ENCODE measurements around the gene CDK17. TPM values are rescaled to one million over a fixed set of nuclear protein-coding genes. Genes with fewer than 3 reads are reported as not detected.
"Not testable (repeated sequence)": the region's sequence is repeated elsewhere in the genome, so short reads cannot be mapped to it uniquely, and the experiment has no call there.

Gene CDK17
- total and polyA plus RNA-seq, 8 donors = 4.3 to 15.1 (median 8.0) TPM

DNA sequence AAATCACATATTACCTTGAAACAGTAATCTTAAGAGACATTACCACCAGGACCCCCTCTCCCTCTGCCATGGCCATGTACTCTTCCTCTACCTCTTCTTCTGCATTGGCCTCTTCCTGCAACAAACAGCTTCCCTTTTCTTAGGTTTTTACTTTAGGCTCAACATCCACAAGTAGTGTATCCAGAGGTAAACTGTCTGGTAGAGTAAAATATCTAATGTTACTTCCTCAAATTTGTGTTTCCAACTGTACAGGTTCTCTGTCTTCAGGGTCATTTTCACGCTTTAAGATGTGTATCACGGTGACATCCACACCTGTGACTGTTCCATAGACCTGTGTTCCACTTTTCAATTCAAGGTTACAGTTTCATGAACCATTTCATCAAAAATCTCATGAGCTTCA lies 13.4 kb downstream of the CDK17 start:
- TF ChIP-seq, protein P1, sequence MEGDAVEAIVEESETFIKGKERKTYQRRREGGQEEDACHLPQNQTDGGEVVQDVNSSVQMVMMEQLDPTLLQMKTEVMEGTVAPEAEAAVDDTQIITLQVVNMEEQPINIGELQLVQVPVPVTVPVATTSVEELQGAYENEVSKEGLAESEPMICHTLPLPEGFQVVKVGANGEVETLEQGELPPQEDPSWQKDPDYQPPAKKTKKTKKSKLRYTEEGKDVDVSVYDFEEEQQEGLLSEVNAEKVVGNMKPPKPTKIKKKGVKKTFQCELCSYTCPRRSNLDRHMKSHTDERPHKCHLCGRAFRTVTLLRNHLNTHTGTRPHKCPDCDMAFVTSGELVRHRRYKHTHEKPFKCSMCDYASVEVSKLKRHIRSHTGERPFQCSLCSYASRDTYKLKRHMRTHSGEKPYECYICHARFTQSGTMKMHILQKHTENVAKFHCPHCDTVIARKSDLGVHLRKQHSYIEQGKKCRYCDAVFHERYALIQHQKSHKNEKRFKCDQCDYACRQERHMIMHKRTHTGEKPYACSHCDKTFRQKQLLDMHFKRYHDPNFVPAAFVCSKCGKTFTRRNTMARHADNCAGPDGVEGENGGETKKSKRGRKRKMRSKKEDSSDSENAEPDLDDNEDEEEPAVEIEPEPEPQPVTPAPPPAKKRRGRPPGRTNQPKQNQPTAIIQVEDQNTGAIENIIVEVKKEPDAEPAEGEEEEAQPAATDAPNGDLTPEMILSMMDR (IDR thresholded peaks at IDR 0.05) = no peak
- 33 to 42% methylated on average over 2 of the region's 2 CpGs for WGBS, 2 donors
- Histone ChIP-seq H3K4me3 (no peak overlapping the region), H3K36me3 (no peaks in the 10 kb centered on the region), H3K27ac (no peak overlapping the region), H3K27me3 (no peaks in the 10 kb centered on the region), H3K4me1 (peaks cover 0 to 8% (median 5%) of the 10 kb centered on the region in 3 donors), H3K9me3 (no peaks in the 10 kb centered on the region)
- DNase-seq (no peak), ATAC-seq (peak in 2 of 4 donors; percentile 14 to 39), FAIRE-seq (no peak)
- intact Hi-C loops (cut with DNase I) = no loop called here

DNA sequence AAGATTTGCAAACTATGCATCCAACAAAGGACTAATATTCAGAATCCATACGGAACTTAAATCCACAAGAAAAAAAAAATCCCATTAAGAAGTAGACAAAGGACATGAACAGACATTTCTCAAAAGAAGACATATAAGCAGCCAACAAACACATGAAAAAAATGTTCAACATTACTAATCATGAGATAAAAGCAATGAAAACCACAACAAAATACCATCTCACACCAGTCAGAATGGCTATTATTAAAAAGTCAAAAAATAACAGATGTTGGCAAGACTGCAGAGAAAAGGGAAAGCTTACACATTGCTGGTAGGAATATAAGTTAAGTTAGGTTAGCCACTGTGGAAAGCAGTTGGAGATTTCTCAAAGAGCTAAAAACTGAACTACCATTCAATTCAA lies 16.2 kb downstream of the CDK17 start:
- Histone ChIP-seq H3K27ac (no peak overlapping the region), H3K4me1 (peaks cover 0 to 8% (median 5%) of the 10 kb centered on the region in 3 donors), H3K27me3 (no peaks in the 10 kb centered on the region), H3K4me3 (no peak overlapping the region), H3K9me3 (no peaks in the 10 kb centered on the region), H3K36me3 (no peaks in the 10 kb centered on the region)
- DNase-seq = no peak
- WGBS, 2 donors = 96 to 97% methylated on average over 1 of the region's 1 CpG
- TF ChIP-seq, protein P1 (IDR thresholded peaks at IDR 0.05) = no peak
- FAIRE-seq = no peak
- no peak for ATAC-seq
- intact Hi-C loops (cut with DNase I) = no loop called here

DNA sequence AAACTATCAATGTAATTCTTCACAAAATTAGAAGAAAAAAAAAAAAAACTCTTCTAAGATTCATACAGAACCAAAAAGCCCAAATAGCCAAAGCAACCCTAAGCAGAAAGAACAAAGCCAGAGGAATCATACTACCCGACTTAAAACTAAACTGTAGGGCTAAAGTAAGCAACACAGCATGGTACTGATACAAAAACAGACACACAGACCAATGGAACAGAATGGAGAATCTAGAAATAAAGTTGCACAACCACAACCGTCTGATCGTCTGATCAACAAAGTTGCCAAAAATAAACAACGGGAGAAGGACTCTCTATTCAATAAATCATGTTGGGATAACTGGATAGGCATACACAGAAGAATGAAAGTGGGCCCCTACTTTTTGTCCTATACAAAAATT lies 16.9 kb downstream of the CDK17 start:
- FAIRE-seq (no peak), DNase-seq (no peak), ATAC-seq (no peak)
- intact Hi-C loops (cut with DNase I) = no loop called here
- H3K27me3 ChIP-seq = no peaks in the 10 kb centered on the region
- H3K27ac ChIP-seq = no peak overlapping the region
- H3K36me3 ChIP-seq = no peaks in the 10 kb centered on the region
- H3K4me3 ChIP-seq = no peak overlapping the region
- 82 to 85% methylated on average over 4 of the region's 4 CpGs for WGBS, 2 donors
- TF ChIP-seq, protein P1 (IDR thresholded peaks at IDR 0.05) = no peak
- peaks cover 0 to 8% (median 5%) of the 10 kb centered on the region in 3 donors for H3K4me1 ChIP-seq
- no peaks in the 10 kb centered on the region for H3K9me3 ChIP-seq

DNA sequence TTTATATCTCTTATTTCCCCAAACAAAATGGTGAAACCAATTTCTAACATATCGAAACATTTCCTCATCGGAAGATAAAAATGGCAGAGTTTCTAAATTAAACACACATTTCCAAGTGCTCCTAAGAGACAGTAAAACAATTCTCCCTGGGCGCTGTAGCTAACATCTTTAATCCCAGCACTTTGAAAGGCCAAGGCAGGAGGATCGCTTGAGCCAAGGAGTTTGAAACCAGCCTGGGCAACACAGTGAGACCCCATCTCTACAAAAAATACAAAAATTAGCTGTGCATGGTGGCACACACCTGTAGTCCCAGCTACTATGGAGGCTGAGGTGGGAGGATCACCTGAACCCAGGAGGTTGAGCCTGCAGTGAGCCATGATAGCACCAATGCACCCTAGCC lies 20.5 kb downstream of the CDK17 start:
- intact Hi-C loops (cut with DNase I); H3K27me3 ChIP-seq; H3K27ac ChIP-seq; H3K36me3 ChIP-seq; H3K4me3 ChIP-seq; DNase-seq; FAIRE-seq; H3K9me3 ChIP-seq; ATAC-seq: not testable (repeated sequence)
- 96 to 98% methylated on average over 4 of the region's 4 CpGs for WGBS, 2 donors
- peaks cover 4 to 18% (median 10%) of the 10 kb centered on the region in 3 donors for H3K4me1 ChIP-seq

DNA sequence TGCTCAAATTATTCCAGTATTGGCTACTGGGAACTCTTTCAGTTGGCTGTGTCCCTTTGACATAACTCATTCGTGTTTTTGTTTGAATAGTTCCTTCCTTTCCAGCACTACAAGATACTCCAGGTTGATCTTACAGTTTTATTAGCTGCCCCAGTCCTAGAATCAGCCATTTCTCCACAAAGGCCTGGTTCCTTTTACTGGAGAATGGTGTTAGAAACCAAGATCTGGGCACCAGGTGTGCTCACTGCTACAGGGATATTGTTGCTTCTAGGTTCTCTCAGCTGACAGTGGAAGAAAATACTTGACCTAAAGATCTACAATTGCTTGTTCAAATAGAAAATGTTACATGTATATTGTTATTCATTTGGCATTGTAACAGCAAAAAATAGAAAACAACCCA lies 21.9 kb downstream of the CDK17 start:
- DNase-seq (no peak), FAIRE-seq (no peak), ATAC-seq (no peak)
- 28 to 35% methylated on average over 1 of the region's 1 CpG for WGBS, 2 donors
- intact Hi-C loops (cut with DNase I) = no loop called here
- H3K4me3 ChIP-seq = no peak overlapping the region
- peaks cover 9 to 25% (median 17%) of the 10 kb centered on the region in 3 donors for H3K4me1 ChIP-seq
- no peaks in the 10 kb centered on the region for H3K9me3 ChIP-seq
- TF ChIP-seq, protein P1 (IDR thresholded peaks at IDR 0.05) = no peak
- no peaks in the 10 kb centered on the region for H3K36me3 ChIP-seq
- no peak overlapping the region for H3K27ac ChIP-seq
- no peaks in the 10 kb centered on the region for H3K27me3 ChIP-seq
